ENCODE results near the gene HERC6.
"Not testable (repeated sequence)": the region's sequence is repeated elsewhere in the genome, so short reads cannot be mapped to it uniquely, and the experiment has no call there.

Gene HERC6

DNA sequence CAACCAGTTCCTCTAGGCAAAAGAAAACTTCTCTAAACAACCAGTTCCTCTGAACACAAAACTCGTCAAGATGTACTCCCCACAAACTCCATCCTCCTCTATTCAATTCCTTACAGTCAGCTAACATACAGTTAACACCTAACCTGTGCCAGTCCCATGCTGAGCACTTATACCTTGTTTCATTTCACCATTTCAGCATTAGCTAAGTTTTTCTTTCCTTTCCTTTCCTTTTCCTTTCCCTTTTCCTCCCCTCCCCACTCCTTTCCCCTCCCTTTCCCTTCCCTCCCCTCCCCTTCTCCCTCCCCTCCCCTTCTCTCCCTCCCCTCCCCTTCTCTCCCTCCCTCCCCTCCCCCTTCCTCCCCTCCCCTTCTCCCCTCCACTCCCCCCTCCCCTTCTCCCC, 13.1 kb downstream of the HERC6 start:
- no peak for DNase-seq

DNA sequence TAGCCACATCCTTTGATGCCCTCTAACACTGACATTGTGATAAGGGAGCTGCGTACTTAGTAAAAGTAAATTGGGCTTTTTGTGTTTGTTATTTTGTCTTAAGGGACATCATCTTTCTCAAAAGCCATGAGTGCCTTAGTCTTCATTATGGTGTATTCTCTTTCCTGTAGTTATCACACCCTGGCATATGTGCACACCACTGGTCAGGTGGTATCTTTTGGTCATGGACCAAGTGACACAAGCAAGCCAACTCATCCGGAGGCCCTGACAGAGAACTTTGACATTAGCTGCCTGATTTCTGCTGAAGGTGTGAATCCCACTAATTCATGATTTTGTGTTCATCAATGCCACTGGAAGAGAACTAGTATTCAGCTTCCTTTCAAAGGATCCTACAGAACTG, 18.0 kb downstream of the HERC6 start:
- DNase-seq = no peak

DNA sequence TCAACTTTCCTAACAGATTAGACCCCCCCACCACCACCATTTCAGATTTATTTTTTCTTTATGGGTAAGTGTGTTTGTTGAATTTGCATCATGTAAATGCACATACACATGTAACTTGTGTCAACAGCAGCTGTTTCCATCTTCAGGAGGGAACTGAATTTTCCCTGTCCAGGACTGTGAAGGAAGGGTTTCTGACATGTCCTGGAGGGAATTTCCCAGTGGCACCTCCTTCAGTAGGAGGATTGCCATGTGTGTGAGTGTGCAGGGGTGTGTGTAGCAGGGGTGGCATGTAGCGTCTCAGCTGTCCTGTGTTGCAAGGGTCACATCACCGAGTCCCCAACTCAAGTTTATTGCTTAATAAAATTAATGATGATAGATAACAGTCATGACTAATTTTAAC, 19.7 kb downstream of the HERC6 start:
- no peak for DNase-seq

DNA sequence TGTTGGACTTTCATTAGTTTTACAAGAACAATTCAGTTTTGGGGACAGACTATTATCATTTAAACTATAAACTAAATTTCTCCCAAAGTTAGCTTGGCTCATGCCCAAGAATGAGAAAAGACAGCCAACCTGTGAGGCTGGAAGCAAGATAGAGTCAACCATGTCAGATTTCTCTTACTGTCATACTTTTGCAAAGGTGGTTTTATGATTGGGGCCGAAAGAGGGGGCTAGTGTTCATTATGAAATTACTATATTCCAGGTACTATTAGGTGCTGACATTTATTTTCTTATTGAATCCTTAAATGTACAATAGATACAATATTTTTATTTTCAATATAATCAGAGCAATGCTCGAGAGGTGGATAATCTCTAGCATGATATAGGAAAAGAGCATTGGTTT, 30.6 kb downstream of the HERC6 start:
- no peak for DNase-seq

DNA sequence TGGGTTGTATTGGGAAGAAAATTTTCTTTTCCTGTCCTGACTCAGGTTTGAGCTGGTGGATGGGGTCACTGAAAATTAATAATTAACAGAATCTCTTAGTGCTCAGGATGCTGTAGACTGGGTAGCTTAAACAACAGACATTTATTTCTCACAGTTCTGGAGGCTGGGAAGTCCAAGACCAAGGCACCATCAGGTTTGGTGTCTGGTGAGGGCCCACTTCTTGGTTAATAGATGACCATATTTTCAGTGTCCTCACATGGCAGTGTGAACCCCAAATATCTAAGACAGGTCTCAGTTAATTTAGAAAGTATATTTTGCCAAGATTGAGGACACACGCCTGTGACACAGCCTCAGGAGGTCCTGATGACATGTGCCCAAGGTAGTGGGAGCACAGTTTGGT, 31.1 kb downstream of the HERC6 start:
- DNase-seq = no peak

DNA sequence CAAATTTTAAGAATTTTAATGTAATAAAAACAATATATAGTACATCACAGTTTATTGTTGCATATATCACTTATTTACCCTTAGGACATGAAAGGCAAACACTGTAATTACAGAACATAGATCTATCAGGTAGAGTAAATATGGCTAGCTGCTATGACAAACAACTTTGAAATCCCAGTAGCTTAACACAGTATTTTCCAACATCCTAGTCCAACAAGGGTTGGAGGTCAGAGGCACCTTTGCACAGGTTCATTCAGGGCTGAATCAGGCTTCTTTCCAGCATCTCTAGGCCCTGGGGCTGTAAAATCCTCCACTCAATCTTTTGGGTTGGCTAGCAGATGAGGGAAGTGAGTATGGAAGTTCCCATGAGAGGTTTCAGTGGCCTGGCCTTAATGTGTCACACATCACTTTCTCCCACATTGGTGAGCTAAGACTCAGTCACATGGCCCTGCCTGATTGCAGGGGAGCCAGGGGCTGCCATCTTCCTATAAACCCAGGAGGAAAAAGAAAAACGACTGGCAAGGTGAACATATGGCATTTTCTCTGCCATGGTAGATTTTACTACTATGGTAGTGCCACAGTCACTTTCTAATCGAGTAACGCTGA, 32.9 kb downstream of the HERC6 start:
- DNase-seq = no peak

DNA sequence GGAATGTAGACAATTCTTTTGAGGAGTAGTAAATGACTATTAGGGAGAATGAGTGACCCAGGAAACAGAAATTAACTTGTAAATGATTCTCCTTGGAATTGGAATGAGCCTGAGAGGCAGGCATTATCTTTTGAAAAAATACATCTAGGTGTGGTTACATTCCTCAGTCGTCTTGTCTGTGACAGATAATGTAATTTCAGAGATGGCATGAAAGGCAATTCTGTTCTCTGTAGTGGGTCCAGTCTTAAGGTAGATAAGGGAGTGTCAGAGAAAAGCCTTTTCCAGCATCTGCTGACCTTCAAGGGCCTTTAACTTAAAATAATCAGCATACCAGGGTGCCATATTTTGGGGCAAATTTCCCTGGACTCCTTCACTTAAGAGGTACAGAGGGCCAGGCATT, 35.1 kb downstream of the HERC6 start:
- no peak for DNase-seq

DNA sequence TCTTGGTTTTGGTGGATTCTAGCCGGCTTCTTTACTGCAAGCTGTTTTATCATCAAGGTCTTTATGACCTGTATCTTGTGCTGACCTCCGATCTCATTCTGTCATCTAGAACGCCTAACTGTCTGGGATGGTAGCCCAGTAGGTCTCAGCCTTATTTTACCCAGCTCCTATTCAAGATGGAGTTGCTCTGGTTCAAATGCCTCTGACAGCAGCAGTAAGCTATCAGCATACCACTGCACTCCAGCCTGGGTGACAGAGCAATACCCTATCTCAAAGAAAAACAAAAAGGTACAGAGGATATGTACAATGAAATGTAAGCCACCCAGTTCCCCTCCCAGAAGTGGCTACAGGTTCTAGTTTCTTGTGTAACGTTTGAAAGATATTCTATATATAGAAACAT, 36.1 kb downstream of the HERC6 start:
- DNase-seq = no peak

DNA sequence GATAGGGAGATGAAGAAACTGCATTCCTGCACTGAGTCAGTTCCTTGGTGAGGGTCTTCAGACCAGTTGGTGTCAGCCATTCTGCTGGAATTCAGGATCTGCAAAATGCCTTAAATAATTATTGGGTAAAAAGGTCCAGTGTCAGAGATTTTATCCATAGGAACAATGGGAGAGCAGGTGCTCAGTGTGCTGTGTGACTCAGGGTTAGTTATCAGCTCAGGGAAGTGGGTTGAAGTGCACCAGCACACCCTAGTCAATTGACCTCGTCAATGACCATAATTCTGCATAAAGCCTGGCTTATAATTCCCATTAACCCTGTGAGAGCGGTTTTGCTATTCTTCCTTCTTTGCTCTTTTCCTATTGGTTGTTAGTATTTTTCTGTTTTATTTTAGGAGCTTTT, 37.3 kb downstream of the HERC6 start:
- DNase-seq = no peak

DNA sequence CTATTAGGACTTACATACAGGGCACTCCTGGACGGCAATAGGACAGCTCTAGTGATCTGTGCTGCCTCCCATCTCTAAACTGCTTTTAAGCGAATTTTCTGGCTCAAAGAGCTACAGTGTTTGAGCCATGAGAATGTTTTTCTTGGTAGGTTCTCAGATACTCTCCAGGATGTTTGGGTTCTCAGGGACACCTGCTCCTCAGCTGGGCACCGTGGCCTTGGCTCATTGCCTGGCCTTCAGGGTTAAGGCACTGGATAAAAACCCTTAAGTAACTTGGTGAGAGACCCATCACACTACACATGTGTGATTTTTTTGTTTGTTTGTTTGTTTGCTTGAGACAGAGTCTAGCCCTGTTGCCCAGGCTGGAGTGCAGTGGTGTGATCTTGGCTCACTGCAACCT, 39.8 kb downstream of the HERC6 start:
- DNase-seq = no peak

DNA sequence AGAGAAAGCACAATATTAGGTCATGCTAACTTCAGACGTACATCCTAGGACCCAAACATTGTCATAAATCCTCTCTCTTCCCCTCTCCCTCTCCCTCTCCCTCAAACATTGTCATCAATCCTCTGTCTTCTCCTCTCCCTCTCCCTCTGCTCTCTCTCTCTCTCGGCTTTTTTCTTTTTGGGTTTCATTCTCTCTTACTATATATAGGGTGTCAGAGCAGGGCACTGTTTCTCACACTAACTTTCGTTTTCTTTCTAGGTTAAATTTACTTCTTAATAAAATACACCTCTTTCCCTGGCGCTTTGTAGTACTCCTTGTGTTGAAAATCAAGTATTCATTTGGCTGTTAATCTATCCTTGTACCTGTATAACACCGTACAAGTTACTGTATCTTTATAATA, 41.2 kb downstream of the HERC6 start:
- DNase-seq = no peak

DNA sequence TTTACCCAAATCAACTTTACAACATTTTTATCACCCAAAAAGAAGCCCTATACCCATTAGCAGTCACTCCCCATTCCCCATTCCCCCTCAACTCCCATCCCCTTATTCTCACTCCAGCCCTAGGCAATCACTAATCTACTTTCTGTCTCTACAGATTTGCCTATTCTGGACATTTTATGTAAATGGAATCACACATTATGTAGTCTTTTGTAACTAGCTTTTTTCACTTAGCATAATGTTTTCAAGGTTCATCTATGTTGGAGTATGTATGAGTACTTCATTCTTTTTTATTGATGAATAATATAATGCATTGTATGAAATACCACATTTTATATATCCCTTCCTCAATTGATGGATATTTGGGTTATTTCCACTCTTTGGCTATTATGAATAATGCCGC, 42.2 kb downstream of the HERC6 start:
- no peak for DNase-seq

DNA sequence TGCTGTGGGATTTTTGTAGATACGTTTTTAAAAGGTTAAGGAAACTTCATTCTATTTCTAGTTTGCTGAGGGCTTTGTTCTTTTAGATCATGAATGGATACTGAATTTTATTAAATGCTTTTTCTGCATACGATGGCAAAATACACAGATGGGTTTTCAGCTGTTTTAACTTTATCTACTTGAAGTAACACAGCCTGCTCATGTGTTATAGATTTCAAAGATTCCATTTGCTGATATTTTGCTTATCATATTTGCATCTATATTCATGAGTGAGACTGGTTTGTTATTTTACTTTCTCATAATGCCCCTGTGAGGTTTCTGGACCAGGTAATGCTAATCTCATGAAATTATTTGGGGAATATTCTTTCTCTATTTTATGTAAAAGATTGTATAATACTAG, 43.8 kb downstream of the HERC6 start:
- DNase-seq = no peak

DNA sequence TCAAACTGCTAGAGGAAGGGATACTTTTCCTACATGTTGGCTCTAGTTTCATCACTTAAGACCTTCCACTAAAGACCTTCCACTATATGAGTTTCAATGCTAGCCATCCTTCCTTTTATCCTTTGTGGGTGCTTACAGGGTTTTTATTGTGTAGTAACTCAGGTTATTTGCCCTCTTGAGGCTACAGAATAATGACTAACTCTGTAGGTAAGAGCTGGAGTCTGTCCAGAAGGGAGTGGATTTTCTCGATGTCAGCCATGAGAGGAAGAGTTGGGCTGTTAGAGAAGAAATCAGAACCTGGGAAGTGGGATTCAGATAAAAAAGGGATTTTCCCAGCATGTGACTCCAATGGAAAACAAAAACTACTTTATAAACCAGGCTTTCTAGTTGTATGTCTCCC, 50.7 kb downstream of the HERC6 start:
- DNase-seq = no peak

DNA sequence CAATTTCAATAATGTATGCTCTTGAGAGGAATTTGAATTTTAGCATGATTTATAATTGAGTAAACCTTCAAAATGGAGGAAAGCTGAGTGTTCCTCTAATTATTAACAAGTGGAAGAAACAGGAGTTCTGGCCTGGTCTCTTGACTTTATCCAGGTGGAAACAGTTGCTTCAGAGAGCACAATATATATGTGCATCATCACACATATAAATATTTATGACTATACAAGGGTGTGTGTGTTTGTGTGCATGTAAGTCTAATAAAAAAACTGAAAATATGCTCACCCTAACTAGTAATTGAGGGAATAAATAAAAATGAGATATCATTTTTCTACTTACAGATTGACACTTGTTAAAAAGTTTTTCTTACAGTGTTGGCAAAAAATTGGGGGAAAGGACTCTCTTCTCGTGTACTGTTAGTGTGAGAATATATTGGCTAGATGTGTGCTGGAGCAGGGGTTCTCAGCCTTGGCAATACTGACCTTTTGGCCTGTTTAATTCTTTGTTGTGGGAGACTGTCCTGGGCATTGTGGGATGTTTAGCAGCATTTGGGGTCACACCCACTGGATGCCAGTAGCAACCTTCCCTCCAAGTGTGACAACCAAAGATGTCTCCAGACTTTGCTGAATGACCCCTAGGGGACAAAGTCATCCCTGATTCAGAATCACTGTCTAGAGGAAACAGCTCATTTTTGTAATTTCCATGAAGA, 57.5 kb downstream of the HERC6 start:
- no peak for DNase-seq

DNA sequence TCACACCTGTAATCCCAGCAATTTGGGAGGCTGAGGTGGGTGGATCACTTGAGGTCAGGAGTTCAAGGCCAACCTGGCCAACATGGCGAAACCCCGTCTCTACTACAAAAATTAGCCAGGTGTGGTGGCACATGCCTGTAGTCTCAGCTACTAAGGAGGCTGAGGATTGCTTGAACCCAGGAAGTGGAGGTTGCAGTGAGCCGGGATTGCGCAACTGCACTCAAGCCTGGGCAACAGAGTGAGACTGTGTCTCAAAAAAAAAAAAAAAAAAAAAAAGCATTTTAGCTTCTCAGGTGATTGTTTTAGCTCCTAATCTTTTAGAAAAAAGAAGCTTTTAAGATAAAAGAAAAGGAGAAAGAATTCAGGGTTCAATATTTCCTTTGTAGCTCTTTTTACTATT, 59.2 kb downstream of the HERC6 start:
- not testable (repeated sequence) for DNase-seq

DNA sequence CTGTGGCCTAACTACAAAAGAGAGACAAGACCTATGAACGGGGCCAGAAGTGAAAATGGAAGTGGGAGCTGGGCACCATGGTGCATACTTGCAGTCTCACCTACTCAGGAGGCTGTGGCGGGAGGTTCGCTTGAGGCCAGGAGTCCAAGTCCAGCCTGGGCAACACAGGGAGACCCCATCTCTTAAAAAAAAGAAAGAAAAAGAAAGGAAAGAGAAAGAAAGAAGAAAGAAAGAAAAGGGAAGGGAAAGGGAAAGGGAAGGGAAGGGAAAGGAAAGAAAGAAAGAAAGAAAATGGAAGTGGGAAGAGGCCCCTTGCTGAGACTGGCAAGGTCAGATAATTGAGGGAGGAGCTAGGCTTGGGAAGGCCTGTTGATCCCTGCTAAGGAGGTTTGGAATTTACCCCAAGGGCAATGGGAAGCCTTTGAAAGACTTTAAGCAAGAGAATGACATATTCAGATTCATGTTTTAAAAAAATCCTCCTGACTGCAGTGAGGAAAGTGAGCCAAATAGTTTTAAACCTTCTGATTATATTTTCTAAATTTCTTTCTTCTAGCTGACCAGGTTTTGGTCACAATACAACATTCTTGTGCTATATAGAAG, 60.6 kb downstream of the HERC6 start:
- no peak for DNase-seq

DNA sequence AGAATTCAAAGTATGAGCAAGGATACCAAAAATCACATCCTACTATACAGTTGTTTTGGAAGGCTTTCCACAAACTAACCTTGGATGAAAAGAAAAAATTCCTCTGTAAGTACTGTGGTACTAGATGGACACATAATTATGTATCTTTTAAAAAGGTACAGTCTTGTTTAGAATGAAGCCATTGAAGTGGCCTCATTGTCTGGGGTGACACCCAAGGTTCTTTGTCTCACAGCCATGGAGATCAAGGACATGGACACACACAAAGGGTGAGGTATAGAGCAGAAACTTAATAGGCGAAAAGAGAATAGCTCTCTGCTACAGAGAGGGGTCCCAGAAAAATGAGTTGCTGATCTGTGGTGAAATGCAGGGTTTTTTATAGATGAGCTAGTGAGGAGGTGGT, 61.5 kb downstream of the HERC6 start:
- no peak for DNase-seq

DNA sequence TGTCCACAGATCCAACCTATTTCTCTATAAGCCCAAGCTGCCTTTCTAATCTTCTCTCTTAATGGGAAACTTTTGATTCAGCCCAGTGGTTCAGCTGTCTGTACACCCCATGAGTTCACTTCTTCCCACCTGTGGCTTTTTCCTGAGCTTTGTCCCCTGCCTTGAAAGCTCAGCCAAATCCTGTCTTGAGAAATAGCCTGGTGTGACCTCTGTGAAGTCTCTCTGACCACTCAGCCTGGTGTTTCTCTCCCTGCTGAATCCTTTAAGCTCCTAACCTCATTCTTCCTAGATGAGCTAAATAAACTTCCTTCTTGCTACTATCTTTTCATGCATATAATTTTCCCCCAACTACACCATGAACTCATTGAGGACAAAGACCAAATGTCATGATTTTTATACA, 63.0 kb downstream of the HERC6 start:
- no peak for DNase-seq

DNA sequence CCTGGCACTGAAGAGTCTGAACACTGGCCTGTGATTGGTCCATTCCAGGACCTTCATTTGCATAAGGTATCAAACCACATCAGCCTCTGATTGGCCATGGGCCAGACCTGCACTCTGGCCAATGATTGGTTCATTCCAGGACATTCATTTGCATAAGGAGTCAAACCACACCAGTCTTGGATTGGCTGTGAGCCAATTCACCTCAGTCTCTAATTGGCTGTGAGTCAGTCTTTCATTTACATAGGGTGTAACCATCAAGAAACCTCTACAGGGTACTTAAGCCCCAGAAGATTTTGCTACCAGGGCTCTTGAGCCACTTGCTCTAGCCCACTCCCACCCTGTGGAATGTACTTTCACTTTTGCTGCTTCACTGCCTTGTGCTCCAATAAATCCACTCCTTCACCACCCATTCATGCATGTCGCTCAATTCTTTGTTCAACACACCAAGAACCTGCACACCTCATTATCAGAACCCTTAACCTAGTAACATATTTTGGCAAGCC, 64.1 kb downstream of the HERC6 start:
- no peak for DNase-seq

DNA sequence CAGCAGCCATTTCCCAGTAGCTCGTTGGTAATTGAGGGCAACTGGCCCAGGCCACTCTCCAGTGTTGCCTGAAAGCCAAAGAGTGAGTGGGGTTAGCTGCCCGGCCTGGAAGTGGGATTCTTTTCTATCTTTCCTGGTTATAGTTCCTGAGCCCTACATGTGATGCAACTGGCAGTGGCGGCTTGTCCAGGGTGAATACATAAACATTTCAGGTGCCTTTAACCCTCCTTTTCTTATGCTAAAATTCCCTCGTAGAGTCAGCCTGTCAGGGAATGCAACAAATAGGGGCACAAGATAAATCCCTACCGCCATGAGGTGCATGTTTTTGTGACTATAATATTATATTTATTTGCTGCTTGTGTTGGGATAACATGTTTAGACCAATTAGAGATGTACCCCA, 64.8 kb downstream of the HERC6 start:
- DNase-seq = no peak

DNA sequence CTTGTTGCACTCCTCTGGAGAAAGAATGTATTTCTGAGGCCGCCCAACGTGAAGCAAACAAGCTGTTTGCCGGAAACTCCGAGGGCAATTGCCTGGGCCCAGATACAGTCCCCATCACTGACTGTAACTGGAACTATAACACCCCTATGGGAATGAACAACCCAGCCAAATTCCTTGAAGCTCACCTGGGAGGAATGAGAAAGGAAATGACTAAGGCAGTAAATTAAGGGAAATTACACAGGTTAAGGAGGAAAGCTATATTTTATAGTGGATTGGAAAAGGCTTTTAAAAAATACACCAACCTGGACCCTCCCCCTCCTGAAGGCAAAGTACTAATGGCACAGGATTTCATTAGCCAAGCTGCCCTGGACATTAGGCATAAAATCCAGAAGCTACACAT, 66.6 kb downstream of the HERC6 start:
- no peak for DNase-seq

DNA sequence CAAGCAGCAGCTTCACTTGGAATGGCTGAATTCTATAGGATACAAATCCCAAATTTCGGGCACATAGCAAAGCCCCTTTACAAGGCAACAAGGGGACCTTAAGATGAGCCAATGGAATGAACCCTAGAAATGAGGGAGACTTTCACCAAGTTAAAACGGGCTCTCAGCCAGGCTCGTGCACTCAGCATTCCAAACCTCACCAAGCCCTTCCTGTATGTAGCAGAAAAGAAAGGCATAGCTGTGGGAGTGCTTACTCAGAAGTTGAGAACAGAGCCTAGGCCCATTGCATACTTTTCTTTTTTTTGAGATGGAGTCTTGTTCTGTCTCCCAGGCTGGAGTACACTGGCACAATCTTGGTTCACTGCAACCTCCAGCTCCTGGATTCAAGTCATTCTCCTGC, 67.5 kb downstream of the HERC6 start:
- DNase-seq = no peak

DNA sequence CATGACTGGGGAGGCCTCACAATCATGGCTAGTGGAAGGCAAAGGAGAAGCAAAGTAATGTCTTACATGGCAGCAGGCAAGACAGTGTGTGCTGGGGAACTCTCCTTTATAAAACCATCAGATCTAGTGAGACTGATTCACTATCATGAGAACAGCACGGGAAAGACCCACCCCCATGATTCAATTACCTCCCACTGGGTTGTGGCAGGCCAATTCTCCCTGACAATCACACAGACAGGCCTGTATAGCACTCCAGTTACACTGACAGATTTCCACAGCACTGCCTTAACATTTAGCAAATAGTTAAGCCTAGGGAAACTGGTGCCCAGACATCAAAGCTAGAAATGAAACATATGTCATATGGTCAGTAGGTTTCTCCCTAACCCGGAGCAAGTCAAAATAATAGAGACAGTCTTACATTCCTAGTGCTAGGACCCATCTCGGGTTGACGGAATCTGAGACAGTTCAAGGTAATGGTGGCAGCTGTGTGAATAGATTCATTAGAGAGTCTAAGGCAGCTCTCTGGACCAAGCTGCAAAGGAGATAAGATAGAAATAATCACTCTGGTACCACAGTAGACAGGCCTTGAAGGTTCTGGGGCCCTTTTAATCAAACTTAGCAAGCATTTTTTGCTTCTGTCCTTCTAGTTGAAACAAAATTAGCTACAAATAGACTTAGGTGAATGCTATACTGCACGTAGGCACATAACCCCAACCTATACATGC, 68.9 kb downstream of the HERC6 start:
- DNase-seq = no peak

All from NCI-H510A (cell line).